Gastrocnemius medialis (tissue), 4 donors: Measurements from ENCODE around the gene IFT122. TPM values are rescaled to one million over a fixed set of nuclear protein-coding genes. Genes with fewer than 3 reads are reported as not detected.
A peak's percentile ranks its signal among the peaks of the same experiment; 100 is the strongest.
"Not testable (repeated sequence)": the region's sequence is repeated elsewhere in the genome, so short reads cannot be mapped to it uniquely, and the experiment has no call there.

Source experiments
- ATAC-seq, 2 donors: fragments of 150-250 bp; one replicate each; pipeline ENCODE4 v1.9.1; 2016
- DNase-seq, 2 donors: peaks; one replicate each; pipeline ENCODE4 v3.0.0-alpha.2; 2019
- H3K27ac ChIP-seq, 4 donors: fragments of 200-600 bp; sonication (generic); 1 replicate in 1 of 4; 2 replicates in 3 of 4; pipeline ENCODE4 v1.5.1; 2016 to 2018; ENCODE audit warnings: mild to moderate bottlenecking in 2 of 4, moderate library complexity in 1 of 4
- H3K27me3 ChIP-seq, 3 donors: fragments of 200-600 bp; sonication (generic) in 2 of 3; 1 replicate in 1 of 3; 2 replicates in 2 of 3; pipeline versions ENCODE4 v1.5.1 to v1.6.0; 2016 to 2019; ENCODE audit warnings: mild to moderate bottlenecking in 1 of 3, moderate library complexity in 1 of 3
- H3K36me3 ChIP-seq, 2 donors: fragments of 200-600 bp; sonication (generic) in 1 of 2; one replicate each; pipeline ENCODE4 v1.5.1; 2017 to 2018
- H3K4me1 ChIP-seq, 2 donors: fragments of 200-600 bp; sonication (generic) in 1 of 2; one replicate each; pipeline ENCODE4 v1.5.1; 2016 to 2017; ENCODE audit warnings: mild to moderate bottlenecking in 2 of 2
- H3K4me3 ChIP-seq, 4 donors: fragments of 200-600 bp; sonication (generic) in 3 of 4; 1 replicate in 1 of 4; 2 replicates in 3 of 4; pipeline ENCODE4 v1.5.1; 2016 to 2019; ENCODE audit warnings: mild to moderate bottlenecking in 2 of 4
- H3K9me3 ChIP-seq, 3 donors: fragments of 200-600 bp; sonication (generic) in 2 of 3; 1 replicate in 1 of 3; 2 replicates in 2 of 3; pipeline ENCODE4 v1.5.1; 2016 to 2019
- CTCF ChIP-seq, 5 experiments: fragments of 450-650 bp in 3 of 5; fragments of 200-600 bp in 2 of 5; sonication (generic) in 2 of 5; IDR thresholded peaks in 4 of 5; conservative IDR thresholded peaks in 1 of 5; 1 replicate in 4 of 5; 2 replicates in 1 of 5; pipeline ENCODE4 v1.5.1; 2016 to 2019; ENCODE audit warnings: antibody characterized with exemption in 5 of 5, mild to moderate bottlenecking in 3 of 5, moderate library complexity in 3 of 5
- POLR2A ChIP-seq, 2 donors: fragments of 450-650 bp; IDR thresholded peaks; one replicate each; pipeline ENCODE4 v1.6.1; 2017; ENCODE audit warnings: antibody characterized with exemption in 2 of 2, mild to moderate bottlenecking in 2 of 2, moderate library complexity in 2 of 2
- in situ Hi-C, 4 donors: fragments of 200-750 bp; cut with MboI; loops; one replicate each; pipeline versions ENCODE4 v1.15.0 to v1.8.0; 2017; ENCODE audit warnings: low sequenced_read_pairs in 4 of 4
- intact Hi-C: fragments of 100-400 bp; cut with DNase I; formaldehyde crosslinking; loops from one replicate; pipeline ENCODE4 v1.15.1; 2023; ENCODE audit warnings: low total_unique reads
- total RNA-seq, 4 donors: library from RNA; depleted of rRNA; stranded (reverse); fragments of >200 nt; gene quantifications; one replicate each; pipeline versions ENCODE4 v1.1.0 to v1.2.3, GENCODE V29; 2016

The IFT122 gene
- total RNA-seq, 4 donors from 2014 or later: 4.6 to 16.4 (median 5.9) TPM

GRCh38 chr3:129499604-129500333 is 59.7 kb downstream of the IFT122 start:
- H3K4me1 ChIP-seq: peaks cover 36 to 43% of the 10 kb centered on the region in 2 donors
- not testable (repeated sequence) for ATAC-seq, H3K27me3 ChIP-seq, H3K4me3 ChIP-seq, H3K9me3 ChIP-seq, H3K36me3 ChIP-seq, DNase-seq
- intact Hi-C loops (loop anchor here (5.0 kb wide), 1 partner anchor 98 kb away; no protein-coding TSS in a partner anchor), in situ Hi-C loops (loop anchor here (10.0 to 25.0 kb wide), 5 partner anchors 115 to 438 kb away; no protein-coding TSS in a partner anchor)
- H3K27ac ChIP-seq: peak overlapping the region in 3 of 4 donors; percentile 50 to 61 (median 54)

- in situ Hi-C loops (no loop called here), intact Hi-C loops (loop anchor here (5.0 kb wide), 1 partner anchor 97 kb away; no protein-coding TSS in a partner anchor)
- Histone ChIP-seq H3K27me3 (no peaks in the 10 kb centered on the region), H3K4me1 (peaks cover 41 to 48% of the 10 kb centered on the region in 2 donors), H3K4me3 (no peak overlapping the region), H3K27ac (peak overlapping the region; percentile 7 to 61 (median 52)), H3K9me3 (no peaks in the 10 kb centered on the region), H3K36me3 (no peaks in the 10 kb centered on the region)
- DNase-seq: no peak
- TF ChIP-seq POLR2A (IDR thresholded peaks at IDR 0.05) (no peak), CTCF (IDR thresholded peaks at IDR 0.05 in 4 of 5, conservative IDR thresholded peaks at IDR 0.05 in 1 of 5) (no peak)
- ATAC-seq: no peak
Observed at GRCh38 chr3:129500334-129500658, 60.3 kb downstream of the IFT122 start.

- intact Hi-C loops: loop anchor here (5.0 kb wide), 1 partner anchor 96 kb away; no protein-coding TSS in a partner anchor
- H3K36me3 ChIP-seq: no peaks in the 10 kb centered on the region
- ATAC-seq (no peak), DNase-seq (no peak)
- peak overlapping the region in 1 of 4 donors; percentile 7 for H3K27ac ChIP-seq
- in situ Hi-C loops: no loop called here
- TF ChIP-seq POLR2A (IDR thresholded peaks at IDR 0.05) (no peak), CTCF (IDR thresholded peaks at IDR 0.05 in 4 of 5, conservative IDR thresholded peaks at IDR 0.05 in 1 of 5) (no peak)
- peaks cover 53 to 62% of the 10 kb centered on the region in 2 donors for H3K4me1 ChIP-seq
- no peaks in the 10 kb centered on the region for H3K27me3 ChIP-seq
- H3K4me3 ChIP-seq: no peak overlapping the region
- no peaks in the 10 kb centered on the region for H3K9me3 ChIP-seq
Observed at GRCh38 chr3:129501630-129502029, 61.6 kb downstream of the IFT122 start.

GRCh38 chr3:129502641-129503408 is 62.8 kb downstream of the IFT122 start:
- ATAC-seq (peak; percentile 18 to 44), DNase-seq (peak; percentile 38 to 41)
- in situ Hi-C loops: no loop called here
- Histone ChIP-seq H3K4me3 (no peak overlapping the region), H3K27me3 (no peaks in the 10 kb centered on the region), H3K27ac (peak overlapping the region in 3 of 4 donors; percentile 71 to 82 (median 74)), H3K36me3 (no peaks in the 10 kb centered on the region), H3K9me3 (no peaks in the 10 kb centered on the region), H3K4me1 (peaks cover 64 to 70% of the 10 kb centered on the region in 2 donors)
- TF ChIP-seq POLR2A (IDR thresholded peaks at IDR 0.05) (no peak), CTCF (IDR thresholded peaks at IDR 0.05 in 4 of 5, conservative IDR thresholded peaks at IDR 0.05 in 1 of 5) (no peak)
- intact Hi-C loops: loop anchor here (5.0 kb wide), 1 partner anchor 94 kb away; no protein-coding TSS in a partner anchor
